Adrenal gland (tissue), 12 donors: ENCODE measurements around the gene DNAH17. TPM values are rescaled to one million over a fixed set of nuclear protein-coding genes. Genes with fewer than 3 reads are reported as not detected.

Experiments used
- DNase-seq, 7 donors: peaks; one replicate each; pipeline ENCODE4 v3.0.0-alpha.2; 2019 to 2020
- H3K27ac ChIP-seq, 5 donors: fragments of 200-600 bp; sonication (generic) in 4 of 5; 1 replicate in 3 of 5; 2 replicates in 2 of 5; pipeline versions ENCODE4 v1.5.1 to v1.8.0; 2016 to 2020; ENCODE audit warnings: mild to moderate bottlenecking in 1 of 5
- H3K27me3 ChIP-seq: fragments of 200-600 bp; 2 replicates; pipeline ENCODE4 v1.8.0; 2021
- H3K36me3 ChIP-seq, 2 donors: fragments of 200-600 bp; replicated peaks in 1 of 2; 1 replicate in 1 of 2; 2 replicates in 1 of 2; pipeline versions ENCODE4 v1.5.1 to v1.8.0; 2018 to 2022
- H3K4me1 ChIP-seq, 2 donors: fragments of 200-600 bp; replicated peaks in 1 of 2; 1 replicate in 1 of 2; 2 replicates in 1 of 2; pipeline versions ENCODE4 v1.5.1 to v1.8.0; 2018 to 2021
- H3K4me3 ChIP-seq, 4 donors: fragments of 200-600 bp; sonication (generic) in 3 of 4; one replicate each; pipeline ENCODE4 v1.5.1; 2016 to 2018
- H3K9me3 ChIP-seq, 3 donors: fragments of 200-600 bp; sonication (generic) in 1 of 3; replicated peaks in 1 of 3; 1 replicate in 2 of 3; 2 replicates in 1 of 3; pipeline versions ENCODE4 v1.5.1 to v1.8.0; 2016 to 2021
- POLR2A ChIP-seq, 2 donors: fragments of 450-650 bp; IDR thresholded peaks; one replicate each; pipeline ENCODE4 v1.6.1; 2017; ENCODE audit warnings: antibody characterized with exemption in 2 of 2, mild to moderate bottlenecking in 2 of 2, moderate library complexity in 1 of 2
- WGBS, 4 donors: extraction: QIAGEN DNeasy Blood & Tissue Kit in 2 of 4; methylation state at CpG; one replicate each; pipeline versions ENCODE4 v1.1.5 to v1.1.7; 2013 to 2017; 5-methylcytosine and 5-hydroxymethylcytosine counted together
- intact Hi-C, 2 donors: fragments of 100-400 bp; cut with DNase I; formaldehyde crosslinking; loops; one replicate each; pipeline versions ENCODE4 v1.14.1 to v1.15.0; 2022 to 2023
- polyA plus RNA-seq, 3 donors: library from polyadenylated mRNA; stranded (reverse); fragments of 200-250 nt in 2 of 3; fragments of 350-450 nt in 1 of 3; fragmentation: Illumina TruSeq in 1 of 3; extraction: RNeasy Lipid Tissue Mini Kit (QIAGEN cat#74804) in 1 of 3; gene quantifications; one replicate each; pipeline ENCODE4 v1.2.3, GENCODE V29; 2013 to 2014
- total RNA-seq, 9 donors: library from RNA; depleted of rRNA in 4 of 9; stranded (reverse); fragments of >200 nt in 4 of 9; fragments of 120-200 nt in 1 of 9; fragmentation: NEBNext Ultra II Directional in 1 of 9; extraction: Animal tissue kit (Norgen Biotek cat#: 25700) in 1 of 9; gene quantifications; one replicate each; pipeline versions ENCODE4 v1.1.0 to v1.2.4, GENCODE V29; 2013 to 2023
- TF ChIP-seq, protein P1 (sequence below), 6 experiments: fragments of 450-650 bp in 4 of 6; fragments of 200-600 bp in 2 of 6; sonication (generic) in 1 of 6; IDR thresholded peaks; 1 replicate in 5 of 6; 2 replicates in 1 of 6; pipeline versions ENCODE4 v1.5.1 to v1.8.0; 2016 to 2021; ENCODE audit warnings: antibody characterized with exemption in 6 of 6, mild to moderate bottlenecking in 2 of 6, moderate library complexity in 1 of 6
- donor health status: healthy with polysubstance abuse.
- donor health status: Bipolar disorder and iron deficiency.
- donor health status: DM: yes; HTN: yes; CAD: no.
- donor health status: DM: no; HTN: no; CAD: no.
- donor health status: DM: no; HTN: no; CAD: no.
- donor health status: DM: yes; HTN: yes; CAD: no.

DNAH17 gene
- total and polyA plus RNA-seq, 12 donors = 0.03 to 1.8 (median 0.22) TPM; not detected in 5

DNA sequence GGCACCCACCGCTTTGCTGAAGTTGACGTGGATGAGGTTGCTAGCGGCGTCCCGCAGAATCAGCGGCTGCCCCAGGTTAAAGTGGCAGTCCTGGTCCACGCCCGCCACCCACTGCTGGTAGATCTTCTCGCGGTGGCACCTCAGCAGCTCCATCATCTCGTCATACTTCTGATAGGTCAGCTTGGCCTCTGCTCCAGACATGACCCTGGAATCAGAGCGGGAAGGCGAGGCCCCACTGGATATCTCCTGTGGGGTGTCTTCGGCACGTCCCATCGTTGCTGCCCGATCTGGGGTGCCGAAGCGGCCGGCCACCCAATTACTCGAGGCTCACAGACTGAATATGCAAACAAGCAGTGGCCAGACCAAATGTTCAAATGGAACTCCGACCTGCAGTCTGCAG is 16.5 kb downstream of the DNAH17 start:
- Histone ChIP-seq H3K27me3 (no peaks in the 10 kb centered on the region), H3K4me3 (no peak overlapping the region), H3K27ac (no peak overlapping the region), H3K36me3 (no peaks in the 10 kb centered on the region), H3K4me1 (no peaks in the 10 kb centered on the region), H3K9me3 (no peaks in the 10 kb centered on the region)
- intact Hi-C loops = no loop called here
- TF ChIP-seq, protein P1, sequence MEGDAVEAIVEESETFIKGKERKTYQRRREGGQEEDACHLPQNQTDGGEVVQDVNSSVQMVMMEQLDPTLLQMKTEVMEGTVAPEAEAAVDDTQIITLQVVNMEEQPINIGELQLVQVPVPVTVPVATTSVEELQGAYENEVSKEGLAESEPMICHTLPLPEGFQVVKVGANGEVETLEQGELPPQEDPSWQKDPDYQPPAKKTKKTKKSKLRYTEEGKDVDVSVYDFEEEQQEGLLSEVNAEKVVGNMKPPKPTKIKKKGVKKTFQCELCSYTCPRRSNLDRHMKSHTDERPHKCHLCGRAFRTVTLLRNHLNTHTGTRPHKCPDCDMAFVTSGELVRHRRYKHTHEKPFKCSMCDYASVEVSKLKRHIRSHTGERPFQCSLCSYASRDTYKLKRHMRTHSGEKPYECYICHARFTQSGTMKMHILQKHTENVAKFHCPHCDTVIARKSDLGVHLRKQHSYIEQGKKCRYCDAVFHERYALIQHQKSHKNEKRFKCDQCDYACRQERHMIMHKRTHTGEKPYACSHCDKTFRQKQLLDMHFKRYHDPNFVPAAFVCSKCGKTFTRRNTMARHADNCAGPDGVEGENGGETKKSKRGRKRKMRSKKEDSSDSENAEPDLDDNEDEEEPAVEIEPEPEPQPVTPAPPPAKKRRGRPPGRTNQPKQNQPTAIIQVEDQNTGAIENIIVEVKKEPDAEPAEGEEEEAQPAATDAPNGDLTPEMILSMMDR (IDR thresholded peaks at IDR 0.05) = no peak
- TF ChIP-seq POLR2A (IDR thresholded peaks at IDR 0.05) = no peak
- DNase-seq = no peak
- WGBS, 4 donors = 93 to 96% (median 95%) methylated on average over 12 to 22 of the region's 22 CpGs

DNA sequence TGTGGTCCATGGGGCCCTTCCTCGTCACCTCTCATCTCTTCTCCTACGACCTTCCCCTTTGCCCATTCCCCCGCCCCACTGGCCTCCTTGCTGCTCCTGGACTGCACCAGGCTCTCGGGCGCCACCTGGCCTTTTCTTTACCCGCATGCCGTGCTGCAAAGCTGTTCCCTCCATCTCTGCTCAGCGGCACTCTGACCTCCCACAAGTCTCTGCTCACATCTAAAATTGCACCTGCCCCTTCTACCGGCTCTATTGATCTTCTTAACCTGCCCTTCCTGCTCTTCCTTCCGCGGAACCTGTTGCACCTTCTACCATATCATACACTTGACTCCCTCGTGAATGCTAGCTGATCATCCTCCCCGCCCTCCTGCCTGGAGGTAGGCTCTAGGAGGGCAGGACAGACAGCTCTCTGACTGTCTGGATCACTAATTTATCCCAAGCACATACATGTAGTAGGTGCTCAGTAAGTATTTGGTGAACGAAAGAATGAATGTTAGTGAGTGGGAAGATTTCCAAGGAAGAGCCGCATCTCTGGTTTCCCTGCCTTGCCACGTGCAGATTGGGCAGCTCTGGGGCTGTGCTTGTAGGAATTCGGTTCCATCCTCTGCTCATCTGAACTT is 17.3 kb downstream of the DNAH17 start:
- TF ChIP-seq POLR2A (IDR thresholded peaks at IDR 0.05) = no peak
- TF ChIP-seq, protein P1 (IDR thresholded peaks at IDR 0.05) = no peak
- intact Hi-C loops = no loop called here
- 54 to 66% (median 61%) methylated on average over 17 of the region's 17 CpGs for WGBS, 4 donors
- DNase-seq = no peak
- Histone ChIP-seq H3K4me3 (no peak overlapping the region), H3K4me1 (no peaks in the 10 kb centered on the region), H3K27ac (no peak overlapping the region), H3K27me3 (no peaks in the 10 kb centered on the region), H3K9me3 (no peaks in the 10 kb centered on the region), H3K36me3 (no peaks in the 10 kb centered on the region)

DNA sequence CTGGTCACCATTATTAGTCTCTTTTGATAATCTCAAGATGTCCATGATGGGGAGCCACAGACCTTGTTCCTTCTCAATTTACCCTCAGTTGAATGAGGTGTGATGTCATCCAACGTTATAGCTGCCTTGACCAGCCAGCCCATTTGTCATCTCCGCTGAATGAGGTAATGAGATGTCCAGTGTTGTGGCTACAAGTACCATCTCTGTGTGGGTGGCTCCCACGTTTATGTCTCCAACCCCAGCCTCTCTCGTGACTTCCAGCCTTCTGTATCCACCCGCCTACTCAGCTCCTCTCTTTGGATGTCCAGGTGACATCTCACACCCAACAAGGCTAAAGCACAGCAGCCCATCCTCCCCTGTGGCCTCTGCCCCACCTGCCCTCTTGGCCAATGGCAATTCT is 18.2 kb downstream of the DNAH17 start:
- no peak for DNase-seq
- Histone ChIP-seq H3K36me3 (no peaks in the 10 kb centered on the region), H3K27ac (no peak overlapping the region), H3K9me3 (no peaks in the 10 kb centered on the region), H3K4me1 (no peaks in the 10 kb centered on the region), H3K4me3 (no peak overlapping the region), H3K27me3 (no peaks in the 10 kb centered on the region)
- WGBS, 4 donors = 74 to 88% (median 81%) methylated on average over 5 of the region's 5 CpGs
- intact Hi-C loops = no loop called here
- TF ChIP-seq, protein P1 (IDR thresholded peaks at IDR 0.05) = no peak
- TF ChIP-seq POLR2A (IDR thresholded peaks at IDR 0.05) = no peak

DNA sequence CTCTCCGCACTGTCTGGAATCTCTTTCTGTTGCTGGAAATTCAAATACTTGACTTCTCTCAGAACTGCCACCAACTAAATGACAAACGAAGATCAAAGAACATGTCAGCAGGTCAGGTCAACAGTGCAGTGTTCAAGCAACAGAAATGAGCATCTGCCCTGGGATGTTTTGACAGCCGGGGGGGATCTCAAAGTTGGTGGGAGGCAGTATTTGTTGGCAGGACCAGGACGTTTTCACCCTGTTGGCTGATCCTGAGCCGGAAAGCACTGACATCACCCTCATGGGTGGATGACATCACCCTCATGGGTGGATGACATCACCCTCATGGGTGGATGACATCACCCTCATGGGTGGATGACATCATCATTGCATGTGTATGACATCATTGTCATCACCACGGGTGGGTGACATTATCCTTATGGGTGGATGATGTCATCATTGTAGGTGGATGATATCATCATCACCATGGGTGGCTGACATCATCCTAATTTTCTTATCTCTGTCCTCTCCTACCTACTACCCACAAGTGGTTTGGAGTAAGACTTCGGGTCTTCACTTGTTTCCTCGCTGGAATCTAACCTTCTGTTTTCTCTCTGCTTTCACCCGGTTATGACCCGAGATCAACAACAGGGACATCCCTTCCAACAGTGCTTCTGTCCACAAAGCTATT is 18.9 kb downstream of the DNAH17 start:
- H3K27me3 ChIP-seq = no peaks in the 10 kb centered on the region
- intact Hi-C loops = no loop called here
- no peak for DNase-seq
- no peaks in the 10 kb centered on the region for H3K36me3 ChIP-seq
- no peak overlapping the region for H3K27ac ChIP-seq
- no peak overlapping the region for H3K4me3 ChIP-seq
- H3K9me3 ChIP-seq = no peaks in the 10 kb centered on the region
- no peaks in the 10 kb centered on the region for H3K4me1 ChIP-seq
- TF ChIP-seq, protein P1 (IDR thresholded peaks at IDR 0.05) = no peak
- TF ChIP-seq POLR2A (IDR thresholded peaks at IDR 0.05) = no peak
- WGBS, 4 donors = 78 to 83% (median 81%) methylated on average over 10 of the region's 10 CpGs
